Adrenal gland (tissue), 5 donors: ENCODE results near the gene AGBL4.

ENCODE experiments used
- CTCF ChIP-seq, 6 experiments: fragments of 450-650 bp in 4 of 6; fragments of 200-600 bp in 2 of 6; sonication (generic) in 1 of 6; IDR thresholded peaks; 1 replicate in 5 of 6; 2 replicates in 1 of 6; pipeline versions ENCODE4 v1.5.1 to v1.8.0; 2016 to 2021; ENCODE audit warnings: antibody characterized with exemption in 6 of 6, mild to moderate bottlenecking in 2 of 6, moderate library complexity in 1 of 6
- POLR2A ChIP-seq, 2 donors: fragments of 450-650 bp; IDR thresholded peaks; one replicate each; pipeline ENCODE4 v1.6.1; 2017; ENCODE audit warnings: antibody characterized with exemption in 2 of 2, mild to moderate bottlenecking in 2 of 2, moderate library complexity in 1 of 2
- donor health status: DM: no; HTN: no; CAD: no.

DNA sequence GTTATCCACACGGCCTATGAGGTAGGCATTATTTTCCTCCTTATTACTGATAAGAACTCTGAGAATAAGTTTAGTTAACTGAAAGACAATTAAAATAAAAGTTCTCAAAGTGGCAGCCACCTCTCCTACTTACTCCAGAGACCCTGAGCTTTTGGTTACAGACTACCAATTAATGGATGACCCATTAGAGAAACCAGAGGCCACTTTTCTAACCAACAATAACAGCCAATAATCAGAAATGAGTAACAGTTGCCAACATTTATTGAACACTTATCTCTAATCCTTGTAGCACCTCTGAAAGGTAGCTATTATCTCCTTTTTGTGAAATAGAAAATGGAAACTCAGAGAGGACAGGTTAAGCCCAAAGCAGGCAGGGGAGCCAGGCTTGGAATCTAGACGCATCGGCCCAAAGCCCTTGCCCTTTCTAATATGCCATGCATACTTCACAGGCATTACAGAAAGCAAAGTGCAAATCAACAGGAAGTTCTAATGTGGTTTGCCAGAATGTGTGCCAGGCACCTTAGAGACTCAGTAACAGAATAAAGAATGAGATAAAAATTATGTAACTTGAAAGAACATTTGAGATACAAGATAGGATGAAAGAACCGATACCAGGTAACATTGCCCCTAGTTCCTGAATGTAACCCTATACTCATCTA is 1297.1 kb downstream of the AGBL4 start:
- no peak for TF ChIP-seq CTCF (IDR thresholded peaks at IDR 0.05)
- no peak for TF ChIP-seq POLR2A (IDR thresholded peaks at IDR 0.05)
